B cell (primary cell): ENCODE data around the gene CMPK2. TPM values are rescaled to one million over a fixed set of nuclear protein-coding genes. Genes with fewer than 3 reads are reported as not detected.

ENCODE experiments used
- ATAC-seq: fragments of 200-7000 bp; cut with Tn5 transposase; one replicate; pipeline ENCODE4 v1.10.0; 2021; ENCODE audit warnings: low read depth, mild to moderate bottlenecking, moderate number of reproducible peaks, moderate library complexity
- CTCF ChIA-PET: fragments of 350-600 bp; sonication (Branson Sonifier 250); formaldehyde crosslinking; loops from one replicate; lab custom pipeline; 2021; ENCODE audit warnings: antibody characterized with exemption, inconsistent platforms; lab: Charles Lee
- POLR2A ChIA-PET: fragments of 350-600 bp; sonication (Branson Sonifier 250); formaldehyde crosslinking; loops from one replicate; lab custom pipeline; 2021; ENCODE audit warnings: antibody characterized with exemption; lab: Charles Lee
- DNase-seq: peaks from one replicate; pipeline ENCODE4 v3.0.0; 2013
- H2AFZ ChIP-seq: 2 replicates; pipeline ENCODE4 v1.6.1; 2012; ENCODE audit warnings: mild to moderate bottlenecking, low read depth, low read length; ENCODE audit not compliant: insufficient read depth, poor library complexity, severe bottlenecking
- H3K27ac ChIP-seq, 2 donors: 1 replicate in 1 of 2; 2 replicates in 1 of 2; pipeline ENCODE4 v1.5.1; 2012 to 2013; ENCODE audit warnings: low read length in 2 of 2, mild to moderate bottlenecking in 2 of 2, moderate library complexity in 1 of 2
- H3K27me3 ChIP-seq, 4 experiments: fragments of 200-600 bp in 1 of 4; sonication (generic) in 1 of 4; replicated peaks in 1 of 4; 1 replicate in 2 of 4; 2 replicates in 2 of 4; pipeline versions ENCODE4 v1.6.1 to v1.7.0; 2013 to 2016; ENCODE audit warnings: low read length in 3 of 4, mild to moderate bottlenecking in 2 of 4, mixed read lengths in 1 of 4, moderate library complexity in 1 of 4; ENCODE audit not compliant: insufficient read depth in 4 of 4, control insufficient read depth in 3 of 4; ENCODE audit errors: control extremely low read depth in 1 of 4
- H3K36me3 ChIP-seq, 2 experiments: replicated peaks in 1 of 2; 1 replicate in 1 of 2; 2 replicates in 1 of 2; pipeline versions ENCODE4 v1.6.1 to v1.7.1; 2013; ENCODE audit warnings: low read length in 1 of 2; ENCODE audit not compliant: insufficient read depth in 2 of 2, control insufficient read depth in 1 of 2; ENCODE audit errors: control extremely low read depth in 1 of 2, extremely low read depth in 1 of 2
- H3K4me1 ChIP-seq, 2 donors: fragments of 200-600 bp in 1 of 2; sonication (generic) in 1 of 2; 1 replicate in 1 of 2; 2 replicates in 1 of 2; pipeline versions ENCODE4 v1.5.1 to v1.6.1; 2013 to 2017; ENCODE audit warnings: low read length in 2 of 2; ENCODE audit not compliant: control insufficient read depth in 2 of 2, insufficient read depth in 2 of 2
- H3K4me2 ChIP-seq: replicated peaks from 2 replicates; pipeline ENCODE3; 2012; ENCODE audit warnings: mild to moderate bottlenecking, low read depth, low read length; ENCODE audit not compliant: poor library complexity, severe bottlenecking
- H3K4me3 ChIP-seq, 5 experiments: fragments of 200-600 bp in 1 of 5; sonication (generic) in 1 of 5; 1 replicate in 3 of 5; 2 replicates in 2 of 5; pipeline versions ENCODE4 v1.5.1 to v1.7.0; 2011 to 2016; ENCODE audit warnings: low read length in 4 of 5, mild to moderate bottlenecking in 4 of 5, low read depth in 2 of 5, control low read depth in 1 of 5, moderate library complexity in 1 of 5; ENCODE audit not compliant: insufficient read depth in 1 of 5; ENCODE audit errors: control extremely low read depth in 1 of 5, extremely low read depth in 1 of 5
- H3K79me2 ChIP-seq: fragments of 200-600 bp; sonication (generic); one replicate; pipeline ENCODE4 v1.6.0; 2016; ENCODE audit warnings: low read length; ENCODE audit not compliant: control insufficient read depth, insufficient read depth
- H3K9ac ChIP-seq: fragments of 200-600 bp; sonication (generic); 2 replicates; pipeline ENCODE4 v1.6.1; 2017; ENCODE audit warnings: mild to moderate bottlenecking, low read length, moderate library complexity
- H3K9me3 ChIP-seq, 3 donors: one replicate each; pipeline versions ENCODE4 v1.6.1 to v1.7.1; 2013; ENCODE audit warnings: low read length in 2 of 3; ENCODE audit not compliant: control insufficient read depth in 2 of 3, insufficient read depth in 1 of 3; ENCODE audit errors: control extremely low read depth in 1 of 3
- H4K20me1 ChIP-seq: 2 replicates; pipeline ENCODE4 v1.6.0; 2012; ENCODE audit warnings: mild to moderate bottlenecking, low read length; ENCODE audit not compliant: insufficient read depth, control insufficient read depth, poor library complexity, severe bottlenecking
- H3K27ac Mint-ChIP-seq: one replicate; pipeline ENCODE4 v1.8.0; 2021; ENCODE audit warnings: mixed read lengths
- H3K27me3 Mint-ChIP-seq: one replicate; pipeline ENCODE4 v1.8.0; 2021; ENCODE audit warnings: mixed read lengths
- H3K4me1 Mint-ChIP-seq: one replicate; pipeline ENCODE4 v1.8.0; 2021; ENCODE audit warnings: mixed read lengths
- H3K4me3 Mint-ChIP-seq: one replicate; pipeline ENCODE4 v1.8.0; 2021; ENCODE audit warnings: mixed read lengths
- H3K9me3 Mint-ChIP-seq: one replicate; pipeline ENCODE4 v1.8.0; 2022; ENCODE audit warnings: mixed read lengths; ENCODE audit not compliant: insufficient read depth
- EZH2 ChIP-seq: IDR thresholded peaks from 2 replicates; pipeline ENCODE4 v1.6.1; 2012; ENCODE audit warnings: borderline replicate concordance, low read depth, mild to moderate bottlenecking, moderate library complexity, low read length; ENCODE audit not compliant: insufficient read depth, poor library complexity, severe bottlenecking
- WGBS: methylation state at CpG from one replicate; pipeline ENCODE4 v1.1.5; 2013; ENCODE audit warnings: missing lambda C conversion rate; ENCODE audit not compliant: insufficient coverage; 5-methylcytosine and 5-hydroxymethylcytosine counted together
- intact Hi-C: fragments of 100-400 bp; cut with micrococcal nuclease; formaldehyde crosslinking; loops from one replicate; pipeline ENCODE4 v1.10.0; 2022
- polyA plus RNA-seq: library from polyadenylated mRNA; depleted of rRNA; stranded (reverse); fragments of >200 nt; gene quantifications from 2 replicates; pipeline ENCODE4 v1.2.3, GENCODE V29; 2012
- total RNA-seq, 2 donors: library from RNA; stranded (reverse); fragments of 120-200 nt in 1 of 2; gene quantifications; 1 replicate in 1 of 2; 2 replicates in 1 of 2; pipeline versions ENCODE4 v1.2.3 to v1.2.4, GENCODE V29; 2013 to 2022
- TF ChIP-seq, protein P1 (sequence below): fragments of 200-600 bp; IDR thresholded peaks from one replicate; pipeline ENCODE4 v1.8.0; 2022; ENCODE audit warnings: antibody characterized with exemption, mild to moderate bottlenecking

CMPK2 gene
- total and polyA plus RNA-seq, 2 donors (not counting 1 experiment from before 2014, with no cell fraction given): 1.2 to 2.9 TPM

DNA sequence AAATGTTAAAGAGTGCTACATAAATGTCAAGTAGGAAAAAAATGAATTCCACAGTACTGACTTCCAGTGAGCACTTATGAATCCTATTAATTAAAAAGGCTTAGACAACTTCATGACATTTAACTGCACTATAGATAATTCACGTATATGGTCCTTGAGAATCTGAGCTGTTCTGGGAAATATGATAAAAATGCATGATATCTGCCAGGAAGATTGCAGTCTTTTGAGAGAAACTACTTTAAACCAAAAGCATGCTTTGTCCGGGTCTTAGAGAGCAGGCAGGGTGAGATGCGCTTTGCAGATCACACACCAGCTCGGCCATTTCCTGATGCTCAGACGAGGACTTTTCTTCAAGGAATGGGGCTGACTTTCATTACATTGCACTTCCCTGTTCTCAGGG, 42.6 kb downstream of the CMPK2 start:
- Histone ChIP-seq H3K27ac (no peak overlapping the region), H2AFZ (no peak overlapping the region), H3K4me2 (no peak overlapping the region), H3K4me1 (no peaks in the 10 kb centered on the region), H3K27me3 (peaks cover 0 to 2% (median 0%) of the 10 kb centered on the region in 4 experiments), H4K20me1 (no peaks in the 10 kb centered on the region), H3K9ac (no peak overlapping the region), H3K9me3 (no peaks in the 10 kb centered on the region), H3K36me3 (no peaks in the 10 kb centered on the region), H3K4me3 (no peak overlapping the region), H3K79me2 (no peaks in the 10 kb centered on the region)
- ChIA-PET POLR2A (no interaction called here), CTCF (interaction anchor here (0.5 kb wide), 1 partner anchor 87 kb away, joined by 4 read pairs; no protein-coding TSS in a partner anchor)
- no peak for TF ChIP-seq EZH2
- TF ChIP-seq, protein P1, sequence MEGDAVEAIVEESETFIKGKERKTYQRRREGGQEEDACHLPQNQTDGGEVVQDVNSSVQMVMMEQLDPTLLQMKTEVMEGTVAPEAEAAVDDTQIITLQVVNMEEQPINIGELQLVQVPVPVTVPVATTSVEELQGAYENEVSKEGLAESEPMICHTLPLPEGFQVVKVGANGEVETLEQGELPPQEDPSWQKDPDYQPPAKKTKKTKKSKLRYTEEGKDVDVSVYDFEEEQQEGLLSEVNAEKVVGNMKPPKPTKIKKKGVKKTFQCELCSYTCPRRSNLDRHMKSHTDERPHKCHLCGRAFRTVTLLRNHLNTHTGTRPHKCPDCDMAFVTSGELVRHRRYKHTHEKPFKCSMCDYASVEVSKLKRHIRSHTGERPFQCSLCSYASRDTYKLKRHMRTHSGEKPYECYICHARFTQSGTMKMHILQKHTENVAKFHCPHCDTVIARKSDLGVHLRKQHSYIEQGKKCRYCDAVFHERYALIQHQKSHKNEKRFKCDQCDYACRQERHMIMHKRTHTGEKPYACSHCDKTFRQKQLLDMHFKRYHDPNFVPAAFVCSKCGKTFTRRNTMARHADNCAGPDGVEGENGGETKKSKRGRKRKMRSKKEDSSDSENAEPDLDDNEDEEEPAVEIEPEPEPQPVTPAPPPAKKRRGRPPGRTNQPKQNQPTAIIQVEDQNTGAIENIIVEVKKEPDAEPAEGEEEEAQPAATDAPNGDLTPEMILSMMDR: no peak
- ATAC-seq: no peak
- Mint-ChIP-seq H3K9me3 (no peaks in the 10 kb centered on the region), H3K4me3 (no peak overlapping the region), H3K4me1 (peaks cover 6% of the 10 kb centered on the region), H3K27ac (no peak overlapping the region), H3K27me3 (peaks cover 17% of the 10 kb centered on the region)
- 81% methylated on average over 3 of the region's 5 CpGs for WGBS
- DNase-seq: no peak
- intact Hi-C loops: no loop called here

DNA sequence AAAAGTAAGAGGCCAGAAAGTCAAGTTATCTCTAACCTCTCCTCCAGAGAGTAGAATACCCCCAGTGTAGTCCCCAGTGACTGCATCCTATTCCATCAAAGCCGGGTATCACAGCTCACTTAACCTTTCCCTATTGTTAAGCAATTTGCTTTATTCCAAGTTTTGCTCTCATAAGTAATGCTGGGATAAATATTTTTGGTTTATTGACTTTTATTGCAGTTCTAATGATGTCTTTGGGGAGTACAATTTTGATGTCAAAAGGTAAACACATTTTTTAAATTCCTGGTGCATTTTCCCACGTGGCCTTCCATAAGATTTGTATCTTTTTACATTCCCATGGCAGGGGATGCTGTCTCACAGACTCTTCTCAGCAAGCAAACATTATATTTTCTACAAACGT, 43.3 kb downstream of the CMPK2 start:
- Mint-ChIP-seq H3K4me1 (peaks cover 6% of the 10 kb centered on the region), H3K9me3 (no peaks in the 10 kb centered on the region), H3K27ac (no peak overlapping the region), H3K27me3 (peaks cover 21% of the 10 kb centered on the region), H3K4me3 (no peak overlapping the region)
- intact Hi-C loops: no loop called here
- DNase-seq (no peak), ATAC-seq (no peak)
- no peak overlapping the region for H2AFZ ChIP-seq
- no peak overlapping the region for H3K4me2 ChIP-seq
- no peaks in the 10 kb centered on the region for H4K20me1 ChIP-seq
- WGBS: no CpG with 5 or more reads among the region's 3 CpGs
- no peak overlapping the region for H3K4me3 ChIP-seq
- no peaks in the 10 kb centered on the region for H3K9me3 ChIP-seq
- H3K27ac ChIP-seq: no peak overlapping the region
- ChIA-PET CTCF (no interaction called here), POLR2A (no interaction called here)
- no peaks in the 10 kb centered on the region for H3K4me1 ChIP-seq
- TF ChIP-seq EZH2: no peak
- TF ChIP-seq, protein P1: no peak
- peaks cover 0 to 5% (median 0%) of the 10 kb centered on the region in 4 experiments for H3K27me3 ChIP-seq
- no peak overlapping the region for H3K9ac ChIP-seq
- no peaks in the 10 kb centered on the region for H3K36me3 ChIP-seq
- H3K79me2 ChIP-seq: no peaks in the 10 kb centered on the region
